ENCODE results near the gene CLIP4.

Gene CLIP4

GRCh38 chr2:29139152-29139551 lies 23.9 kb downstream of the CLIP4 start:
- no peak for DNase-seq (ENCODE audit: low read depth)

GRCh38 chr2:29139731-29140130 lies 24.5 kb downstream of the CLIP4 start:
- DNase-seq (ENCODE audit: low read depth), result no peak

GRCh38 chr2:29143657-29144056 lies 28.4 kb downstream of the CLIP4 start:
- no peak for DNase-seq (ENCODE audit: low read depth)

GRCh38 chr2:29146197-29146596 lies 31.0 kb downstream of the CLIP4 start:
- DNase-seq (ENCODE audit: low read depth), result no peak

- no peak for DNase-seq (ENCODE audit: low read depth)
Measured at GRCh38 chr2:29147963-29148362, 32.7 kb downstream of the CLIP4 start.

DNA sequence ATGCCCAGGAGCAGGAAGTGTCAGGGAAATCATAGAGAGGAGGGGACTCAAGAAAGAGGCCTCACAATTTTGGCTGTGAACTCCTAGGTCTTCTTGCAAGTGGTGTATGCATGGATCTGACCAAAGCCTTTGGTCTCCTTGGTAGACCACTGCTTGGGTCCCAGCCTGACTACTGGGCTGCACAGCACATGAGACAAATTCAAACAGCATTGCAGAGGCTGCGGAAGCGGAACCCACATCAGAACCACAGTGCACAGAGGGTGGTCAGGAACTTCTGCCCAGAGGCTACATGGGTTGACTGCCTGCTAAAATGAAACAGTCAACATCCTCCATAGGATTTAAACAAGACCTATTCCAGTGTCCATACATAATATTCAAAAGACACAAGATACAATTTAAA lies 39.4 kb downstream of the CLIP4 start:
- no peak for DNase-seq (ENCODE audit: low read depth)

GRCh38 chr2:29155578-29155977 lies 40.4 kb downstream of the CLIP4 start:
- no peak for DNase-seq (ENCODE audit: low read depth)

DNA sequence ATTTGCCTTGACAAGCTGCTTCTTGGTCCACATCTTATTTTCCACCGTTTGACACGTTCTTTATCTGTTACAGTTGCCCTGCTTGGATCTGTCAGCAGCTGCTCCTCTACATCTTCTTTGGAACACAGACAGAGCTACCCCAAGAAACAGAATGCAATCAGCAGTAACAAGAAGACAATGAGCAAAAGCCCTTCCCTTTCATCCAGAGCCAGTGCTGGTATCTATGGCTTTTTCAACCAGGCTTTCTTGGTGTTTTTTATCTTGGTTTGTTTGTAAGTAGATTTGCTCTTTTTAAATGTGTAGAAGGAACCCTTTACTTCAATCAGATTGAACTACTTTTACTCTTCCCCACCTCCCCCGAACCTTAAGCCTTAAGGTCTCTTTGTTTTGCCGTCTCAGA lies 41.9 kb downstream of the CLIP4 start:
- no peak for DNase-seq (ENCODE audit: low read depth)

GRCh38 chr2:29159125-29159524 lies 43.9 kb downstream of the CLIP4 start:
- DNase-seq (ENCODE audit: low read depth), result no peak

GRCh38 chr2:29160184-29160583 lies 45.0 kb downstream of the CLIP4 start:
- no peak for DNase-seq (ENCODE audit: low read depth)

- DNase-seq (ENCODE audit: low read depth), result no peak
Measured at GRCh38 chr2:29162204-29162928, 47.2 kb downstream of the CLIP4 start.

- no peak for DNase-seq (ENCODE audit: low read depth)
Measured at GRCh38 chr2:29164091-29164846, 49.1 kb downstream of the CLIP4 start.

- DNase-seq (ENCODE audit: low read depth), result no peak
Measured at GRCh38 chr2:29165362-29166241, 50.4 kb downstream of the CLIP4 start.

GRCh38 chr2:29166242-29167039 lies 51.2 kb downstream of the CLIP4 start:
- DNase-seq (ENCODE audit: low read depth), result no peak

DNA sequence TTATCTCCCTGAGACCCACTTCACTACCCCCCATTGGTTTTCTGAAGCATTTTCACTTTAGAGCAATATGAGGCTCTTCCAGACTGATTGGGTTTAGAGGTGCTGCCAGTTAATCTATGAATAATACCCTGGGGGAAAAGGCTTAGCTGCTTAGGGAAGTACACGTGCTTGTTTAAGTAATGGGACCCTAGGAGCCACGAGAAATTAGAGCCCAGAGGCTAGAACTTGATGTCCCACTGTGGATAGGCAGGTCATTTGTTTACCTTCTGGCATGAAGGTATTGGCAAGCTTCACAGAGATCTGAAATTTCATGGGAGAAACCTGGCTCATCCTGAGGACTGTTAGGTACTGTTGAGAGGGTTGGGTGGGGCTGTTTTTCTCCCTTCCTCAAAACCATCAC lies 59.7 kb downstream of the CLIP4 start:
- DNase-seq (ENCODE audit: low read depth), result no peak

GRCh38 chr2:29175338-29175737 lies 60.1 kb downstream of the CLIP4 start:
- no peak for DNase-seq (ENCODE audit: low read depth)

- no peak for DNase-seq (ENCODE audit: low read depth)
Measured at GRCh38 chr2:29182334-29182733, 67.1 kb downstream of the CLIP4 start.

GRCh38 chr2:29182920-29183319 lies 67.7 kb downstream of the CLIP4 start:
- DNase-seq (ENCODE audit: low read depth), result no peak

- DNase-seq (ENCODE audit: low read depth), result no peak
Measured at GRCh38 chr2:29184531-29184930, 69.3 kb downstream of the CLIP4 start.

DNA sequence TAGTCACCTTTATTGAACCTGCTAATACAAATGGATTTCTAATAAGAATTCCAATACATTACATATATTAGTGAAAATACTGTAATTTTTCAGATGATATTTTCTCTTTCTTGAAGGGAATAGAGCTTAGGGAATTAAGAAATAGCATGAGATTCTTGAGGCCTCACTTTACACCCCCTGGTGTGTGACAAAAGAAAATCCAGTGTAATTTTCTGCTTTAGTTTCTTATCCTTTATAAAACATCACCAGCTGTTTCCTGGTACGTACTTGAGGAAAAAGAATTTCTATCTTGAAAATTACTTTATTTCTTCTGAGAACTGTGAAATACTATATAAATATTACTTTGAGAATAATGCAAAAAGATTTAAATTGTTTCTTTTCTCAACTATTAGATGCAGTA lies 71.6 kb downstream of the CLIP4 start:
- no peak for DNase-seq (ENCODE audit: low read depth)

- no peak for DNase-seq (ENCODE audit: low read depth)
Measured at GRCh38 chr2:29187926-29188325, 72.7 kb downstream of the CLIP4 start.

DNA sequence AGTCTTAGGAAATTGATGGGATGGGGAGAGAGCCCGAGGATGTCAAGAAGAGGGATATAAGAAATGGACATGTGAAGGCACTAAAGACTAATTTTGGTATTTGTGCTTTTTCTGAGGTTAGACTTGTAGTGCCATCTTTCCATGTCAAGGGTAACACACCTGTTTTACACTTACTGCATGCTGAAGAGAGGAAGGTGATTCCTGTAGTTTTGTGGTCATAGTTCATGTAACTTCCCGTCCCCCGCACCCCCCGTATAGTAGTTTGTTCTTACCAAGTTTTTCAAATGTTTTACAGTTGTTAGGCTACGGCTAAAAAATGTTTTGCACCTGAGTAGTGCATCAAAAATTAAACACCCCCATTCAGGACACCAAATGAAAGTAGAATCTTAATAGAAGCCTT lies 73.8 kb downstream of the CLIP4 start:
- DNase-seq (ENCODE audit: low read depth), result no peak
